ENCODE data around the gene NECAB3. TPM values are rescaled to one million over a fixed set of nuclear protein-coding genes. Genes with fewer than 3 reads are reported as not detected.

The NECAB3 gene
- total RNA-seq, 3 donors from 2014 or later = 8.0 to 11.8 (median 9.7) TPM

DNA sequence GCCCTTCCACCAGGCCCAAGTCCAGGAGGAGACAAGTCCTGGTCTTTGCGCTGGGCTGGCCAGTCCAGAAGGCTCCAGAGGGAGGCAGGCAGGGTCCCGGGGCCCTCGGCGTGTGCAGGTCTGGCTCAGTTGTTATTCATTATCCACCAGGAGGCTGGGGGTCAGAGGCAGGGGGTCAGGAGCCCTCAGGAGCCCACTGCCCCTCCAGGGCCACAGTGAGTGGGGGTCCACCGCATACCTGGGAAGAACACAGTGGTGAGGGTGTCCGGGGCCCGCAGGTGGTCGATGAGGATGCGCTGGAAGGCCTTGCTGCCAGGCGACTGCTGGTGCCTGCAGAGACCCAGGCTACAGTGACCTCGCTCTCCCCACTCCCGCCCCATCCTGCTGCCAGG, 16.5 kb downstream of the NECAB3 start:
- no peaks in the 10 kb centered on the region for H3K36me3 Mint-ChIP-seq (ENCODE audit: insufficient read depth)
- H3K9me3 Mint-ChIP-seq = no peaks in the 10 kb centered on the region
- no peak for ATAC-seq
- H3K27me3 Mint-ChIP-seq (ENCODE audit: low read depth) = no peaks in the 10 kb centered on the region
- no peak overlapping the region for H3K4me3 Mint-ChIP-seq
- H3K4me1 Mint-ChIP-seq (ENCODE audit: low read depth) = peaks cover 13% of the 10 kb centered on the region
- no peak for DNase-seq

DNA sequence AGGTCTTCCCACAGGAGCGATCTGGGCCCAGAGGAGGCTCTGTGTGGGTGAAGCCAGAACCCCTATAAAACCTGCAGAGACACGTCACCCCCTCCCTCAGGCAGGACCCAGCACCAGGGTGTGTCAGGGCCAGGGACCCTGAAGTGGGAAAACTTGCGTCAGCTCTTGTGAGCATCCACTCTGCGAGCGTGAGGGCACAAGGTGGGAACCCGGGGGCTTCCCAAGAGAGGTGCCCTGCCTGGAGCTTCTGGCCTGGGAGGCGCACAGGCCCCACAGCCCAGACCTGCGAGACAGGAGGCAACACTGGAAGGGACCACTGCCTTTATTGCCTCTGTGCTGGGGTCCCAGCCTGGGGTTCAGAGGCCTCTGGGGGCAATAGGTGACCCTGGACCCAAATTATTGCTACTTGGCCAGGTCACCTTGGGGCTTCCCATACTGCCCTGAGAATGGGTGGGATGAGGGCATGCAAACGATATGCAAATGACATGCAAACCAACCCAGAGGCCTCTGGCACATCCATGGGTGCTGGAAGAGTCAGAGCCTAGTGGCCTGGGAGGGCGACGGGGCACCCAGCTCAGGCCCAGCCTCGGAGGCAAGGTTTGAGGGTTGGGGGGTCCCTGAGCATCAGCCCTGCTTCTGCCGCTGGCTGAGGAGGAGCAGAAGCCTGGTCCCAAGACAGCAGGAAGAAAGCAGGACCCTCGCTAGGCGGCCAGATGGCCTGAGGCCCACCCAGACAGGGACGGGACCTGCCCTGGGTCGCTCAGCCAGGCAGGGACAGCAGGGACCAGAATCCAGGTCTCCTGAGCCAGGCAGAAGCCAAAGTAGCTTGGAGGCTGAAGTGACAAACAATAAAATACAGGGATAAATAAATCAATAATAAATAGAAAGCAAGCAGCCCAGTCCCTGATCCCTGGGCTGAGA, 17.2 kb downstream of the NECAB3 start:
- DNase-seq (no peak), ATAC-seq (no peak)
- H3K4me1 Mint-ChIP-seq (ENCODE audit: low read depth) = peaks cover 14% of the 10 kb centered on the region
- no peak overlapping the region for H3K4me3 Mint-ChIP-seq
- H3K9me3 Mint-ChIP-seq = no peaks in the 10 kb centered on the region
- no peaks in the 10 kb centered on the region for H3K27me3 Mint-ChIP-seq (ENCODE audit: low read depth)
- H3K36me3 Mint-ChIP-seq (ENCODE audit: insufficient read depth) = no peaks in the 10 kb centered on the region

DNA sequence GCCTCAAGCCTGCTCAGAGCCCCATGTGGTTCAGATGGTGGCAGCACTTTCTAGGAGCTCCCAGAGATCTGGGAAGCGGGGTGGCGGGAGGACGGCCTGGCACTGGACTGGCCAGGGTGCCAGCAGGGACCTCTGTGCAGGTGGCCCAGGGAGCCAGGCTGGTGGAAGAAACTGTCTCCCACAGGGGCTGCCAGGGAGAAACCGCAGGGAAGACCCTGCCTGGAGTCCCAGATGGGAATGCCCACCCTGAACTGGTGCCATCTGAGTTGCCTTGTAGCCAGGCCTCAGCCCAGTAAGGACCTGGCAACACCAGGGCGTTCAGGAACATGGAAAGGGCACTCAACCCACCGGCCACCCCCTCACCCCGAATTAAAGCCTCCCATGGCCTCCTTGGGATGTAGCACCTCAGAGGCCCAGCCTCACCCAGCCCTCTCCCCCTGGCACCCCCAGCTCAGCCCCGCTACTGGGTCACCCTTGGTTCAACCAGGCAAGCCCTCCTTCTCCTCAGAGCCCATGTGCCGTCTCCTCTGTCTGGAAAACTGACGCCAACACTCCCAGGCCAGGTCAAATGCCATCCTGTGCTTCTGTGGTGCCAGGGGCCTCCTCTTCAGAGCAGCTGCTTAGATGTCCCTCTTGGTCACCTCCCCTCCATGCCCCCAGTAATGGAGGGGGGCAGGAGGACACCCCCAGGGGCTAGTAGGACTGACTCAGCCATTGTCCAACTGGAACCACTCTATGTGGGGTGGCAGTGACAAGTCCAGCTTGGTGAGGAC, 18.0 kb downstream of the NECAB3 start:
- H3K27me3 Mint-ChIP-seq (ENCODE audit: low read depth) = no peaks in the 10 kb centered on the region
- DNase-seq (no peak), ATAC-seq (no peak)
- no peaks in the 10 kb centered on the region for H3K9me3 Mint-ChIP-seq
- H3K4me1 Mint-ChIP-seq (ENCODE audit: low read depth) = peaks cover 20% of the 10 kb centered on the region
- H3K4me3 Mint-ChIP-seq = no peak overlapping the region
- H3K36me3 Mint-ChIP-seq (ENCODE audit: insufficient read depth) = no peaks in the 10 kb centered on the region

DNA sequence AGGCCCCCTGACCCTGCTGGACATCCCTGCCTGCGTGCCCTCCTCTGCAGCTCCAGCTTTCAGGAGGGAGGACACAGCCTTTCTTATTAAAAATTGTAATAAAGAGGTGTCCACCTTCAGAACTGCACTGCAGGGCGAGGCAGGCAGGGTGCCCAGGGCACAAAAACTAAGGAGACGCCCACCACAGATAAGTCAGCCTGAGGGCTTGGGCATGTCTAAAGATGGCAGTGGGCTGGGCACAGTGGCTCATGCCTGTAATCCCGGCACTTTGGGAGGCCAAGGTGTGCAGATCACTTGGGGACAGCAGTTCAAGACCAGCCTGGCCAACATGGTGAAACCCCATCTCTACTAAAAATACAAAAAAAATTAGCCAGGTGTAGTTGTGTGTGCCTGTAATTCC, 19.1 kb downstream of the NECAB3 start:
- no peaks in the 10 kb centered on the region for H3K27me3 Mint-ChIP-seq (ENCODE audit: low read depth)
- H3K36me3 Mint-ChIP-seq (ENCODE audit: insufficient read depth) = no peaks in the 10 kb centered on the region
- H3K4me1 Mint-ChIP-seq (ENCODE audit: low read depth) = peaks cover 20% of the 10 kb centered on the region
- no peaks in the 10 kb centered on the region for H3K9me3 Mint-ChIP-seq
- H3K4me3 Mint-ChIP-seq = no peak overlapping the region
- DNase-seq (no peak), ATAC-seq (no peak)

DNA sequence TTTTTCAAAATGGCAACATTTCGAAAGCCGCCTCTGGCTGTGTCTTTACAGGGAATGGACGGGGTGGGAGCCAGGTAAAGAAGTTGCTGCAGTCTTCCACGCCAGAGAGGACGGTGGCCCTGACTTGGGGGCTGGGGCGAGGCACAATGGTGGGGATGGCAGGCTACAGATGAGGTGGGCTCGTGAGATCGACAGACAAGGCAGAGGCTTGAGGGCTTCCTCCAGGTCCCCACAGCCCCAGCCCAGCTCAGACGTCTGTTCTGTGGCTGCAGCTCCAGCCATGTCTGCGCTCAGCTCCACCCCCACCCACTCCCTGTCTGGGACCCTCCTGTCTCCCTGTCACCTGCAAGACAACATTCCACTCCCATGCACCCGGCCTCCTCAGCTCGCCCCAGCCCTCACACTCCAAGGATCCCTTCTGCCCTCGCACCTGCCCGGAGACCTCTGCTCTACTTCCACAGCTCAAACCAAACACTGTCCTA, 19.5 kb downstream of the NECAB3 start:
- no peaks in the 10 kb centered on the region for H3K9me3 Mint-ChIP-seq
- H3K27me3 Mint-ChIP-seq (ENCODE audit: low read depth) = no peaks in the 10 kb centered on the region
- DNase-seq = no peak
- no peak for ATAC-seq
- no peaks in the 10 kb centered on the region for H3K36me3 Mint-ChIP-seq (ENCODE audit: insufficient read depth)
- H3K4me1 Mint-ChIP-seq (ENCODE audit: low read depth) = peaks cover 20% of the 10 kb centered on the region
- H3K4me3 Mint-ChIP-seq = no peak overlapping the region

DNA sequence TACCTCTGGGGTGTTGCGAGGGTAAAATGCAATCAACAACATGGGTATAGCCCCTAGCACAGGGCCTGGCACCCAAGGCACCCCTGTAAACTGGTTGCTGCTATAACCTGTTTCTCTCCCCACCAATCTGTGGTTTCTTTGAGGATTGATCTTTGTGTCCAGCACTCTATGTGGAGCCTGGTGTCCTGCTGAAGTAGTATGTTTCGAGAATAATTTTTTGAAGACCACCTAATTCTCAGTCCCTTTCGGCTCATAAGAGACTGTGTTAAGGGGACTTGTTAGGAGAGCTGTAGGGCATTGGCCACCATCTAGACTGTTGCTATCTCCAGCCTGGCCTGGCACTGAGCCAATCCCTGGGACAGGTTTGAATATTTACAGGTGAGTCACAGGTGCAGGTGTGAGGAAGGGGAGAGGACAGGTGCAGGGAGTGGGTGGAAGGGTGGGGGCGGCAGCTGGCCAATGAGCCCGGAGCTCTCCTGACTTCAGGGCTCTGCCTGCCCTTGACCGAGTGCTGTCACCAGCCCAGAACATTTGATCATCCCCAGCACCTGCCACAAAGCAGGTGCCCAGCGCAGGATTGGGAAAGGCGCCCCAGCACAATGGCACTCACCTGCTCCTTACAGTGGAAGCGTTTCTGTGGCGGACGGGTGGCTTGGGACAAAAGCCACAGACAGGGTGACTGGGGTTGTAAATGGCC, 20.2 kb downstream of the NECAB3 start:
- Mint-ChIP-seq H3K4me1 (ENCODE audit: low read depth) (peaks cover 24% of the 10 kb centered on the region), H3K36me3 (ENCODE audit: insufficient read depth) (no peaks in the 10 kb centered on the region), H3K9me3 (no peaks in the 10 kb centered on the region), H3K27me3 (ENCODE audit: low read depth) (no peaks in the 10 kb centered on the region), H3K4me3 (no peak overlapping the region)
- DNase-seq (no peak), ATAC-seq (no peak)

DNA sequence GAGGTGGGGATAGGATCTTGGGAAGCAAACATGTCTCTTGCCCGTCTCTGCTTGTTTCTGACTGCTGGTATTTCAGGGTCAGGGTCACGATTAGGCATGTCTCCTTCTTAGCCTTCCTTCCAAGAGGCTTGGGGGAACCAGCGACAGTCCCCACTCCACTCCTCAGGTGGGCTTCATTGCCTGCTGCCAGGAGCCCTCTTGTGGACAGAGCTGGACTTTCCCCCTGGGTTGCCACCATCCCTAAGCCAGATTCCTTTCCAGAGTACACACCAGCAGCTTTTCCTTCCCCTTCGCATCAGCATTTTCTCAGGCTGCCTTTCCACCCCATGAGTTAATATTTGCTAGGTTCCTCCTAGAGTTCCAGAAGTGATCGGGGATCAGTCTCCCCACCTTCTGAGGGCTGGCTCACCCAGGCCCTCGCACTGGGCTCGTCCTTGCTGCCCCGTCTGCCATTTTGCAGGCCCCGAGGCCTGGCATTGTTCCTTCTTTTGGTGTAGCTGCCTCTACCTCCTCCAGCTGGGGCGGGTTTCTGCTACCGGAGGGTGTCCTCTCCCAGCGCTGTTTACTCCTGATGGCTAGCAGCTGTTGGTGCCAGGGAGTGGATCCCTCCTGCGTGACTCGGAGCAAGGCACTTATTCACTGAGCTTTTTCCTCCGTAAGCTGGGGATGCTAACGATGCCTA, 20.9 kb downstream of the NECAB3 start:
- Mint-ChIP-seq H3K4me1 (ENCODE audit: low read depth) (peaks cover 26% of the 10 kb centered on the region), H3K36me3 (ENCODE audit: insufficient read depth) (no peaks in the 10 kb centered on the region), H3K27me3 (ENCODE audit: low read depth) (no peaks in the 10 kb centered on the region), H3K9me3 (no peaks in the 10 kb centered on the region), H3K4me3 (no peak overlapping the region)
- peak; percentile 39 to 42 for ATAC-seq
- DNase-seq = no peak

DNA sequence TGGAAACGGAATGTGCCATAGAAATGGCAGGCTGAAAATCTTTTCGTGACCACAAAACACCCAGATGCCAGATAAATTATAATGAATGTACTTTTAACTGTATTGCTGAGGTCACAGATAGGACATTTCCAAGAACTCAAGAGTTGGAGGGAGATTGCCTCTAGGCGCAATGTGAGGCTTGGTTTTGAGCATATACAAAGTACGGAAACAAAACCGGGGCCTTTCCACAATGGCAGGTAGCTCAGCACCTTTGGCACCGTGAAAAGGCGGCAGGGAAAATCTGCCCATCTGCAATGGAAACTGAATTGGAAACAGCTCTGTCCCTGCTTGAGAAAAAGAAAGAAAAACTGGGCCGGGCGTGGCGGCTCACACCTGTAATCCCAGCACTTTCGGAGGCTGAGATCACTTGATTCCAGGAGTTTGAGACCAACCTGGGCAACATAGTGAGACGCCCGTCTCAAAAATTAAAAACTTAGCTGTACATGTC, 22.6 kb downstream of the NECAB3 start:
- H3K9me3 Mint-ChIP-seq = no peaks in the 10 kb centered on the region
- DNase-seq (no peak), ATAC-seq (no peak)
- H3K36me3 Mint-ChIP-seq (ENCODE audit: insufficient read depth) = no peaks in the 10 kb centered on the region
- no peaks in the 10 kb centered on the region for H3K27me3 Mint-ChIP-seq (ENCODE audit: low read depth)
- no peak overlapping the region for H3K4me3 Mint-ChIP-seq
- peaks cover 31% of the 10 kb centered on the region for H3K4me1 Mint-ChIP-seq (ENCODE audit: low read depth)

DNA sequence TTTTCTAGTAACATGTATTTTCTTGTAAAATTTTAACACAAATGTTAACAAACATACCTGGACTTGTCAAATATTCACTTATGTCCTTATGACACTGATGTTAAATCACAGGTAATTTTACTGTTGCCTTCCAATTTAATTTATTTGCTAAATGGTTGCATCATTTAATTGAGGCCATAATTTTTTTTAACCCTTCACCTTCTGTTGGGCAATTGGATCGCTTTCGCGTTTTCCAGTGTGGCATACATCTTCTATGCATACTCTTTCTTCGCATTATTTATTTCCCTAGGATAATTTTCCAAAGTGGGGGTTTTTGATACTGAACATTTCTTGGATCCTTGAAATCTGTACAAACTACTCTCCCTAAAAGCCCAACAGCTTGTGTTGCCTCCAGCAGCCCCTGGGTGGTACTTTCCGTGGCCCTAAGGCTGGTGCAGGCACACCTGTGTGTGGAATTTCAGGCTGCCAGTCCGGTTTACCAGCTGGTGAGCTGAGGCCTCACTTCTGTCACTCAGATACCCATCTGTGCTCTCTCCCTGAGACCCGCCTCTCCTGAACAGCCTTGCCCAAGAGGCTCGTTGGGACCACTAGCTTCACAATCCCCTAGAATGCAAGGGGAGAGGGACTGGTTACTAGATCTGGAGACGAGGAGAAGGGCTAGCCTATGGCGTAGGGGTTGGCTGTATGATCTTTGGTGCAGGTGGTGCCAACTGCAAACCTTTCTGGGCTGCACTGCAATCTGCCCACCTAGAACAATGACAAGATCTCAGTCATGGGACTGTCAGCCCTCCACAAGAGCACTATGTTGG, 23.3 kb downstream of the NECAB3 start:
- DNase-seq (no peak), ATAC-seq (no peak)
- Mint-ChIP-seq H3K27me3 (ENCODE audit: low read depth) (no peaks in the 10 kb centered on the region), H3K36me3 (ENCODE audit: insufficient read depth) (no peaks in the 10 kb centered on the region), H3K9me3 (no peaks in the 10 kb centered on the region), H3K4me1 (ENCODE audit: low read depth) (peaks cover 31% of the 10 kb centered on the region), H3K4me3 (no peak overlapping the region)

DNA sequence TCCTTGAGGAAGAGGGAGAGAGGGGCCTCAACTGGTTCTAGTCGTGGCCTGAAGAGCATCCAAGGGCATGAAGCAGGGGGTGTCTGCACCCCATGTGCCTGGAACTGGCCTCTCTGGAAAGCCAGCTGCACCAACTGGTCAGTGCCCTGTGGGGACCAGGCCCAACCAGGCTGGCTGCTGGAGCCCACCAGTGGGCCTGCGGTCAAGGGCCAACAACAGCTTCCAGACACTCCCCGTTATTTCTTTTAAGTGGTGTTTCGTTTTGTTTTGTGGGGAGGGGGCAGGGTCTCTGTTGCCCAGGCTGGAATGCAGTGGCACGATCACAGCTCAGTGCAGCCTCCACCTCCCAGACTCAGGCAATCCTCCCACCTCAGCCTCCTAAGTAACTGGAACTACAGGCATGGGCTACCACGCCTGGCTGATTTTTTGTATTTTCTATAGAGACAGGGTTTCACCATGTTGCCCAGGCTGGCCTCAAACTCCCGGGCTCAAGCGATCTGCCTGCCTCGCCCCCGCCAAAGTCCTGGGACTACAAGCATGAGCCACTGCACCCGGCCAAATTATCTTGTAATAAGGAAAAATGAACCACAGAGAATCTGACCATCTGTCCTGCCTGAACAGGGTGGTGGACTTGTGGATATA, 24.0 kb downstream of the NECAB3 start:
- DNase-seq = no peak
- no peak for ATAC-seq
- Mint-ChIP-seq H3K27me3 (ENCODE audit: low read depth) (no peaks in the 10 kb centered on the region), H3K4me1 (ENCODE audit: low read depth) (peaks cover 31% of the 10 kb centered on the region), H3K4me3 (no peak overlapping the region), H3K36me3 (ENCODE audit: insufficient read depth) (peaks cover 6% of the 10 kb centered on the region), H3K9me3 (no peaks in the 10 kb centered on the region)

DNA sequence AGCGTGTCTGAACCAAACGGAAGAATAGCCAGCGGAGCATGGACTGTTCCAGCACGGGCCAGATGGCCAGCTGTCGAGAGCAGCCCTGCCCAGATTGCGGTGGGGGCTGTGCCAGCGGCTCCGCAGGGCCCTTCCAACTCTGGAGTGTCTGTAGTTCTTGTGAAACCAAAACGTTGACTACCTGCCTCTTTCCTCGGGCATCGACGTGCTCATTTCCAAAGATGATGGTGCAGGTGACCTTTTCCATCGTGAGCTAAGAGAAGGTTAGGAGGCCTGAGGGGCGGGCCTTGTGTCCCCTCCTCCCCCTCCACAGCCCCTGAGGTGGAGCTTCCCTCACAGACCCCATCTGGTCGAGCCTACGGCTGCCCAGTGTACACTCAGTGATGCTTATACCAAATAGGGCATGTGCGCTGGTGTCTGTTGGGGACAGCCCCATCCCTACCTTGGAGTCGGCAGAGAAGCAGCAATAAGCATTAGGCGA, 25.0 kb downstream of the NECAB3 start:
- no peaks in the 10 kb centered on the region for H3K27me3 Mint-ChIP-seq (ENCODE audit: low read depth)
- DNase-seq (no peak), ATAC-seq (peak in 1 of 2 donors; percentile 4)
- peaks cover 31% of the 10 kb centered on the region for H3K4me1 Mint-ChIP-seq (ENCODE audit: low read depth)
- no peak overlapping the region for H3K4me3 Mint-ChIP-seq
- peaks cover 13% of the 10 kb centered on the region for H3K36me3 Mint-ChIP-seq (ENCODE audit: insufficient read depth)
- H3K9me3 Mint-ChIP-seq = no peaks in the 10 kb centered on the region

DNA sequence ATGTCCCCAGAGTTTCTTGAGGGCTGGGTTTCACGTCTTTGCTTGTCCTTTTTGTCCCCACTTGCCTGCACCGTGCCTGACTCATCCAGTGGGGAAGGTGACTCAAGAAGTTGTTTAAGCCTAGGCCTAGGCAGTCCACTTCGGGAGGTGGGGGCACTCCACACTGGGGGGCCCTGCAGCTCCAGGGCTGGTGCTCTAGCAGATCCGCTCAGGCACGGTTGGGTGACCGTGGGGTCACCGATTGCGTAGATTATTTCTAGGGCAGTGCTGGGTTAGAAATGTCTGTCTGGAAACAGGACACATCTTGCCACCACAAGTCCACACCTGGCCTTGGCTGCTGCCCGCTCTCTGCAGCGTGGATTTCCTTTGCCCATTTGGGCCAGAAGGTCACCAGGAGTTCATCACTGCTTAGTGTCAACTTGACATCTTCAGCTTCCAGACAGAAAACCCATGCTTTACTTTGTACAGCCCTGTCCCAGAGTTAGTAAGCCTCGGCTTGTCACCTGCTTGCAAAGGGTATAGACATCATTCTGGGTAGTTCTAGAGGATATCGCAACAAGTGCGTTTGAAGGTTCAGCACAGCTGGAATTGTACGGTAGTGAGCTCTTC, 25.7 kb downstream of the NECAB3 start:
- no peak overlapping the region for H3K4me3 Mint-ChIP-seq
- peaks cover 27% of the 10 kb centered on the region for H3K4me1 Mint-ChIP-seq (ENCODE audit: low read depth)
- H3K9me3 Mint-ChIP-seq = no peaks in the 10 kb centered on the region
- no peaks in the 10 kb centered on the region for H3K27me3 Mint-ChIP-seq (ENCODE audit: low read depth)
- no peak for ATAC-seq
- DNase-seq = no peak
- H3K36me3 Mint-ChIP-seq (ENCODE audit: insufficient read depth) = peaks cover 13% of the 10 kb centered on the region

Data from activated T-cell treated with anti-CD3 and anti-CD28 coated beads, Interleukin-2, amount 50 U/mL, for 4 hours (primary cell).